Measurements from ENCODE around the gene RBP3.

RBP3 gene

GRCh38 chr10:47336387-47337134 lies 11.6 kb upstream of the RBP3 start:
- no peak for DNase-seq

DNA sequence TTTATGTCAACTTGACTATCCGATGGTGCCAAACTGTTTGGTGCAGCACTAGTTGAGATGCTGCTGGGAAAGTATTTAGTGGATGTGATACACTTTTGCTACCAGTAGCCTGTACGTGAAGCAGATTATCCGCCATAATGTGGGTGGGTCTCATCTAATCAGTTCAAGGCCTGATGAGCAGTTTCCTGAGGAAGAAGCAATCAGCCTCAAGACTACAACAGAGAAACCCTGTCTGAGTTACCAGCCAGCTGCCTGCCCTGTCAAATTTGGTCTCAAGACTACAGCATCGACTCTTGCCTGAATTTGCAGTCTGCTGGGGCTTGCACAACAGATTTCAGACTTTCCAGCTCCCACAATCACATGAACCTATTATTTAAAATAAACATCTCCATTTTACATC lies 10.9 kb upstream of the RBP3 start:
- DNase-seq = no peak

DNA sequence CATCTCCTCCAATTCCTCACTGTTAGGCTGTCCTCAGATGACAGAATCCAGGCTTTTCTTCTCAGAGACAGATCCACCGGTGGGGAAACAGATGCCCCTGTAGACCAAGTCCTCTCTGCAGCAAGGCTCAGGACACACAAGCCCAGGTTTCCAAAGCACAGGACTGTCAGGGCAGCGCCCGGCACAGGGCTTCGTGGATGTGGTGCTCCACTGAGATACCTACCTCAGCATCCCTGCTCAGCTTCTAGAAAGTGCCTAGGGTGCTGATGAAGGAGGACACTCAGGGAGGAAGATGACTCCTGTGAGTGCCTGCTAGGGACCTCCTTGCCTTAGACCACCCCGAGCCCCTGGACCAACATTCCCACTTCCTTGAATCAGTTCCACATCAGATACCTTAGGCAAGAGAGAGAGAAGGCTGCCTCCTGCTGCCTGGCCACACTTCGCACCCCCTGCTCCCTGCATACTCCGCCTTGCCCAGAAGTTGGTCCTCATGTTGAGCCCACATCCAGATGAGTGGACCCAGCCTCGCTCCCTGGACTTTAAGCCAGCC lies 8.9 kb upstream of the RBP3 start:
- DNase-seq = no peak

- DNase-seq = no peak
Measured at GRCh38 chr10:47339759-47340607, 8.2 kb upstream of the RBP3 start.

DNA sequence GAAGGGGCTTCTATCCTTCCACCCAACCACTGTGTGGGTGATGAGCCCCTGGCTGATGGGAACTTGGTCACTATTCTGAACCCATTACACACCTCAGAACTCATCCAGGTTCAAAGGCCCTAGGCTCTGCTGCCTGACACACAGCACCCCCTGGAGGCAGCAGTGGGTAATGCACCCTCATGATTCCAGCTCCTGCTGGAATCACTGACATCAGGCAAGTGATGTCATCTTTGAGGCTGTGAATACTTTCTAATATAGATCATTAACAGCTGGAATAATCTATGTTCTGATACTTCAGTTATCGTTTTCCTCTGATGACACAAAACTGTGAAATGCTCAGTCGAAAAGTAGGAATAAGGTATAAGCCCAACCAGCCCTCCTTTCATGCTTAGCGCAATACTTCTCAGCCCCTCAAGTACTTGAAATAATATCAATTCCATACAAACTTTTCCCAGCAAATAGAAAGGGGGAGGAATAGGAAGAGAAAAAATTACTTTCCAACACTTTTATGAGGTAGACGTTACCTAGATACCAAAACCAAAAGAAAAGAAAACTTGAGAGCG lies 7.5 kb upstream of the RBP3 start:
- peak in 14 of 56 donors; percentile 4 to 68 (median 22) for DNase-seq

DNA sequence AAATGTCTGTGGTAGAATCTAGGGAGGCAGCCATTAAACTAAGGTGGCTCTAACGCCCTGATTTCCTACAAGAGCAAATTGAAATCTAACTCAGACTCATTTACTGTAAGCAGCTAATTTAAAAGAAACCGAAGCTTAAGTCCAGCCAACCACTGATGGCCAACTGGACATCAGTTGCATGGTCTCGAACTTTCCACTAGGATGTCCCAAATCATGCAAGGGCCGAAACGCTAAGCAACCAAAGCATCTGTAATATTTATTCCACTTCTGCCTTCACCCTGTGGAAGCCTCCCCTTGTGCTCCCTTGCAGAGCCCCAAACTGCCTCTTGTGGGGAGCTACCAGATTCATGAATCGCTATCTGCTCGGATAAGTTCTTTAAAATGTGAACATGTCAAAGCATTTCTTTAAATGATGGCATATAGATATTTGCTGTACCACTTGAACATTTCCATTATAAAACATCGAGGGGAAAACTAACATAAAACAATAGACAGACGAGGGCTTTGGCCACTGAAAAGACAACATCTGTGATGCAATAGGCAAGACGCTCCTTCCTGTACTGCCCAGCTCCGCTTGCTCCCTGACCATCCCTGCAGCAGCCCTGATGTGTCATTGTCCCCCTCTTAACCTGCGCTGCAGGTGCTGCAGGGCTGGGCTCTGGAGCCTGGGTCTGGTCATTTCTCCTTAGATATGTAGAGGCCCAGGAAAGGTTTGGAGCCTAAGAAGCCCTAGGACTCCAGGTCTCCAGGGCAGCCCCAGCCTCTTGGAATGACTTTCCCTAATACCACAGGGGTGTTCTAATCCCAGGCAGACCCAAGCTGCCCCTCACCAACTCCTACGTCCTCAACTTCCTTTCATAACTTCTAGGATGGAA lies 2.9 kb upstream of the RBP3 start:
- DNase-seq = no peak

GRCh38 chr10:47346581-47347302 lies 1.4 kb upstream of the RBP3 start:
- no peak for DNase-seq

GRCh38 chr10:47347303-47347675 lies 874 bp upstream of the RBP3 start:
- no peak for DNase-seq

DNA sequence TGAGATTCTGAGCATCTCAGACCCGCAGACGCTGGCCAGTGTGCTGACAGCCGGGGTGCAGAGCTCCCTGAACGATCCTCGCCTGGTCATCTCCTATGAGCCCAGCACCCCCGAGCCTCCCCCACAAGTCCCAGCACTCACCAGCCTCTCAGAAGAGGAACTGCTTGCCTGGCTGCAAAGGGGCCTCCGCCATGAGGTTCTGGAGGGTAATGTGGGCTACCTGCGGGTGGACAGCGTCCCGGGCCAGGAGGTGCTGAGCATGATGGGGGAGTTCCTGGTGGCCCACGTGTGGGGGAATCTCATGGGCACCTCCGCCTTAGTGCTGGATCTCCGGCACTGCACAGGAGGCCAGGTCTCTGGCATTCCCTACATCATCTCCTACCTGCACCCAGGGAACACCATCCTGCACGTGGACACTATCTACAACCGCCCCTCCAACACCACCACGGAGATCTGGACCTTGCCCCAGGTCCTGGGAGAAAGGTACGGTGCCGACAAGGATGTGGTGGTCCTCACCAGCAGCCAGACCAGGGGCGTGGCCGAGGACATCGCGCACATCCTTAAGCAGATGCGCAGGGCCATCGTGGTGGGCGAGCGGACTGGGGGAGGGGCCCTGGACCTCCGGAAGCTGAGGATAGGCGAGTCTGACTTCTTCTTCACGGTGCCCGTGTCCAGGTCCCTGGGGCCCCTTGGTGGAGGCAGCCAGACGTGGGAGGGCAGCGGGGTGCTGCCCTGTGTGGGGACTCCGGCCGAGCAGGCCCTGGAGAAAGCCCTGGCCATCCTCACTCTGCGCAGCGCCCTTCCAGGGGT lies 703 bp downstream of the RBP3 start:
- DNase-seq = no peak

- no peak for DNase-seq
Measured at GRCh38 chr10:47349516-47349915, 1.4 kb downstream of the RBP3 start.

- DNase-seq = no peak
Measured at GRCh38 chr10:47349941-47350371, 1.8 kb downstream of the RBP3 start.

DNA sequence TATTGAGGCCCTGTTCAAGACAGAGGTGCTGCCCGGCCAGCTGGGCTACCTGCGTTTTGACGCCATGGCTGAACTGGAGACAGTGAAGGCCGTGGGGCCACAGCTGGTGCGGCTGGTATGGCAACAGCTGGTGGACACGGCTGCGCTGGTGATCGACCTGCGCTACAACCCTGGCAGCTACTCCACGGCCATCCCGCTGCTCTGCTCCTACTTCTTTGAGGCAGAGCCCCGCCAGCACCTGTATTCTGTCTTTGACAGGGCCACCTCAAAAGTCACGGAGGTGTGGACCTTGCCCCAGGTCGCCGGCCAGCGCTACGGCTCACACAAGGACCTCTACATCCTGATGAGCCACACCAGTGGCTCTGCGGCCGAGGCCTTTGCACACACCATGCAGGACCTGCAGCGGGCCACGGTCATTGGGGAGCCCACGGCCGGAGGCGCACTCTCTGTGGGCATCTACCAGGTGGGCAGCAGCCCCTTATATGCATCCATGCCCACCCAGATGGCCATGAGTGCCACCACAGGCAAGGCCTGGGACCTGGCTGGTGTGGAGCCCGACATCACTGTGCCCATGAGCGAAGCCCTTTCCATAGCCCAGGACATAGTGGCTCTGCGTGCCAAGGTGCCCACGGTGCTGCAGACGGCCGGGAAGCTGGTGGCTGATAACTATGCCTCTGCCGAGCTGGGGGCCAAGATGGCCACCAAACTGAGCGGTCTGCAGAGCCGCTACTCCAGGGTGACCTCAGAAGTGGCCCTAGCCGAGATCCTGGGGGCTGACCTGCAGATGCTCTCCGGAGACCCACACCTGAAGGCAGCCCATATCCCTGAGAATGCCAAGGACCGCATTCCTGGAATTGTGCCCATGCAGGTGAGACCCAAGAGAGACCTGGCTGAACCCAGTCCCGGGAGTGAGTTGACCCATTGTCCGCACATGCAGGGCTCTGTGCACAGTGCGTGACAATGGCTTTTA lies 2.8 kb downstream of the RBP3 start:
- DNase-seq = no peak

- DNase-seq = no peak
Measured at GRCh38 chr10:47351899-47352815, 4.0 kb downstream of the RBP3 start.

GRCh38 chr10:47353351-47353750 lies 5.2 kb downstream of the RBP3 start:
- DNase-seq = no peak

- no peak for DNase-seq
Measured at GRCh38 chr10:47354165-47354564, 6.0 kb downstream of the RBP3 start.

DNA sequence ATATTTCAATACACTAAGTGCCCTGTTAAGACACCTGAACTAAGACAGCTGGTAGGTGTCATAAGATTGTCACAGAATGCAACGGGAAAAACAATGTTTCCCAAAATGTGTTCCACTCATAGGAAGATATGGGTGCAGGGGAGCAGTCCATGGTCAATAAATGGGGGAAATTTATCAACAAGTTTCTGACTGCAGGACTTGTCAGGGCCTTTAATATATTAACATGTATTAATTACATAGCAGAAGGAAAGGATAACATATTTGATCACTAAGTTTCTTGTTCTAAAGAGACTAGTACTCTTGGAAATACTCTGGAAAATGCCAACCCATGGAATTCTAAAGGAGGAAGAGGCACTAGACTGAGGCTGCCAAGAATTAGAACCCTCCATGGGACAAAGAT lies 6.7 kb downstream of the RBP3 start:
- no peak for DNase-seq

DNA sequence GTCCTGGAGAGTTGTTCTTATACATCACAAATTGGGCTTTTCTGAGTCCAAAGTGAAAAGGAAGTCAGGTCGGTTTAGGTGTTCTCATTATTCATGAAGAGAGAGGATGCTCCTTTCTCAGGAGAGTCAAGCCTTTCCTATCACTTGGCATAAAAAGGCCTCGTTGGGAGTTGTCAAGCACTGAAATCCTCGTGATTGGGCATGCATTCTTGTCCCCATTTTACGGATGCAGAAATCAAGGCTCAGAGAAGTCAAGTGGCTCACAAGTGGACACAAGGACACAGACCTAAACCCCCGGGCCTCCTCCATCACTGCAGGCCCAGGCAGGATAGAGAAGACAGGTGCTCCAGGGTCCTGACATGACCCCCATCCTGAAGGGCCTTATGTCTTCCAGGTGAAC lies 8.5 kb downstream of the RBP3 start:
- no peak for DNase-seq
